ENCODE data around the gene CNPY1.

DNA sequence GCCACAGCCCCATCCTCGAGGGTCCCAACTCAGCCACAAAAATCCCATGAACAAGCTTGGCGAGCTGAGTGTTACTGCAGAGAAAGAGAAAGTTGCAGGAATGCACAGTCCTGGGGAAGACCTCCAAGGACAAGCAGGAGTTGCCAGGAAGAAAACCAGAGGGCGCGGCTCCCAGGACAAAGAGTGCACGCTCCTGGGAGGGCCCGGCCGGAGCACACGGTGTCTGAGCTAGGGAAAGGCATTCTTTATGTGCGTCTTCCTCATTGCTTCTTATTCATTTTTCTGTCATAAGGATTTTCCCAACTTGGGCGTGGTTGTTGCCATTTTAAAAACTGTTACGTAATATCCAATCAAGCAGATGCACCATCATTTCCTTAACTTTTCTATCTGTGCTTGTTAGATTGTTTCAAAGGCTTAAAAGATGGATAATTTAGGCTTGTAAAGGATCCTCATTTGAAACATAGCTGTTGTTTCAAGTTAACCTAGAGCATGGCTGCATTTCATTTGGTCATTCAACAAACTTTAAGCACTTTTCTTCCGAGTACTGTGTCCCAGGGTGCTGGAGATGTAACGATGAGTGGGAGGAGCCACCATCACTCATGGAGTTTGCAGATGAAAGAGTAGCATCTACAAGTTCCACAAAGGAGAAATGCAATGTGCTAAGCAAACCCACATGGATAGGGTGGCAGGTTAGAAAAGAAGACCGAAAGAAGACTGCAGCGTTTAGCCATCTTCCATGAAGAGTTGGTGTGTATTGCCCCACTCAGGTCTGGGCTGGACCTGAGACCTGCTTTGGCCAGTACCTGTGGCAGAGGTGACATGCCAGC lies 5.6 kb upstream of the CNPY1 start:
- TF ChIP-seq CTCF (IDR thresholded peaks at IDR 0.05; ENCODE audit: insufficient read depth, low read depth, low read length) (no peak), EZH2 (IDR thresholded peaks at IDR 0.05; ENCODE audit: insufficient read depth, low read length) (no peak)
